Measurements from ENCODE around the gene EEA1.

DNA sequence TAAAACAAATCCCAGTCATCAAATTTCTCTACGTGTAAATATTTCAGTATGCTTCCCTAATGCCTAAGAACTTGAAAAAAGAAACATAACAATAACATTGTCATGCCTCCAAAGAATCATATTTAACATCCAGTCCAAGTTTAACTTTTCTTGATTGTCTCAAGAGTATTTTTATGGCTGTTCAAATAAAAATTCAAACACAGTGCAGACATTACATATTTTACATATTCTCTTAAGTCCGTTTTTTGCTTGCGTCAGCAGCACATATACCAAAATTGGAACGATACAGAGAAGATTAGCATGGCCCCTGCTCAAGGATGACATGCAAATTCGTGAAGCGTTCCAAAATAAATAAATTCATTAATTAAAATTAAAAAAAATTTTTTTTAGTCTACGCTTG is 23.3 kb upstream of the EEA1 start:
- TF ChIP-seq, protein P1, sequence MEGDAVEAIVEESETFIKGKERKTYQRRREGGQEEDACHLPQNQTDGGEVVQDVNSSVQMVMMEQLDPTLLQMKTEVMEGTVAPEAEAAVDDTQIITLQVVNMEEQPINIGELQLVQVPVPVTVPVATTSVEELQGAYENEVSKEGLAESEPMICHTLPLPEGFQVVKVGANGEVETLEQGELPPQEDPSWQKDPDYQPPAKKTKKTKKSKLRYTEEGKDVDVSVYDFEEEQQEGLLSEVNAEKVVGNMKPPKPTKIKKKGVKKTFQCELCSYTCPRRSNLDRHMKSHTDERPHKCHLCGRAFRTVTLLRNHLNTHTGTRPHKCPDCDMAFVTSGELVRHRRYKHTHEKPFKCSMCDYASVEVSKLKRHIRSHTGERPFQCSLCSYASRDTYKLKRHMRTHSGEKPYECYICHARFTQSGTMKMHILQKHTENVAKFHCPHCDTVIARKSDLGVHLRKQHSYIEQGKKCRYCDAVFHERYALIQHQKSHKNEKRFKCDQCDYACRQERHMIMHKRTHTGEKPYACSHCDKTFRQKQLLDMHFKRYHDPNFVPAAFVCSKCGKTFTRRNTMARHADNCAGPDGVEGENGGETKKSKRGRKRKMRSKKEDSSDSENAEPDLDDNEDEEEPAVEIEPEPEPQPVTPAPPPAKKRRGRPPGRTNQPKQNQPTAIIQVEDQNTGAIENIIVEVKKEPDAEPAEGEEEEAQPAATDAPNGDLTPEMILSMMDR (IDR thresholded peaks at IDR 0.05) = no peak
- no peak for TF ChIP-seq EP300 (IDR thresholded peaks at IDR 0.05)
